Chondrocyte (in vitro differentiated cells): ENCODE data around the gene ZPR1. TPM values are rescaled to one million over a fixed set of nuclear protein-coding genes. Genes with fewer than 3 reads are reported as not detected.
"Not testable (repeated sequence)": the region's sequence is repeated elsewhere in the genome, so short reads cannot be mapped to it uniquely, and the experiment has no call there.

Experiments
- DNase-seq: peaks from one replicate; pipeline ENCODE4 v3.0.0; 2021; ENCODE audit warnings: mixed read lengths, low spot score
- H3K27ac Mint-ChIP-seq: one replicate; pipeline ENCODE4 v1.8.0; 2021; ENCODE audit warnings: mild to moderate bottlenecking, moderate library complexity, mixed read lengths; ENCODE audit not compliant: unreplicated experiment
- H3K27me3 Mint-ChIP-seq: 2 replicates; pipeline ENCODE4 v1.8.0; 2021; ENCODE audit warnings: low read depth, mixed read lengths
- H3K36me3 Mint-ChIP-seq: 2 replicates; pipeline ENCODE4 v1.8.0; 2021; ENCODE audit warnings: low read depth, mixed read lengths
- H3K4me1 Mint-ChIP-seq: 2 replicates; pipeline ENCODE4 v1.8.0; 2021; ENCODE audit warnings: low read depth, mild to moderate bottlenecking, mixed read lengths
- H3K4me3 Mint-ChIP-seq: one replicate; pipeline ENCODE4 v1.8.0; 2021; ENCODE audit warnings: mild to moderate bottlenecking, moderate library complexity, mixed read lengths; ENCODE audit not compliant: unreplicated experiment
- H3K9me3 Mint-ChIP-seq: 2 replicates; pipeline ENCODE4 v1.8.0; 2021; ENCODE audit warnings: low read depth, mixed read lengths
- total RNA-seq: library from RNA; stranded (reverse); gene quantifications from 3 replicates; pipeline ENCODE4 v1.2.1, GENCODE V29; 2021
- TF ChIP-seq, protein P1 (sequence below): fragments of 200-600 bp; sonication (generic); IDR thresholded peaks from 2 replicates; pipeline ENCODE4 v1.5.0; 2021; ENCODE audit warnings: antibody characterized with exemption, mild to moderate bottlenecking, moderate library complexity

ZPR1 gene
- total RNA-seq, 1 donor from 2014 or later: 40.0 TPM

DNA sequence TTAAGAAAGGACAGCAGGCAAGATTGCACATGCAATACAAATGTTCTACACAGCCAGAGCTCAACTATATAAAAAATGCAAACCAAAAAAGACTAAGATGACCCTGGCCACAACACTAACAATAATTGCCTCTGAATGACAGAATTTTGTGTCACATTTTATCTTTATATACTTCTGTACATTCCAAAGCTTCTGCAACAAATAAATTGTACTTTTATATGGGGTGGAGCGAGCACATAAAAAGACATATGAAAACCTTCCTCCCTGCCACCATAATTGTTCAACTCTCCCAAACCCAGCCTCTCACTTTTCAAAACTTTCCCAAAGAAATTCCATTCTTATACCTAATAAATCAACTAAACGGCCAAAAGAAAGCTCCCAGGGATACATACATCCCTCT lies 25.7 kb downstream of the ZPR1 start:
- Mint-ChIP-seq H3K4me3 (no peak overlapping the region), H3K27ac (no peak overlapping the region), H3K27me3 (no peaks in the 10 kb centered on the region), H3K9me3 (no peaks in the 10 kb centered on the region), H3K36me3 (peaks cover 39% of the 10 kb centered on the region), H3K4me1 (no peaks in the 10 kb centered on the region)
- DNase-seq: no peak
- TF ChIP-seq, protein P1, sequence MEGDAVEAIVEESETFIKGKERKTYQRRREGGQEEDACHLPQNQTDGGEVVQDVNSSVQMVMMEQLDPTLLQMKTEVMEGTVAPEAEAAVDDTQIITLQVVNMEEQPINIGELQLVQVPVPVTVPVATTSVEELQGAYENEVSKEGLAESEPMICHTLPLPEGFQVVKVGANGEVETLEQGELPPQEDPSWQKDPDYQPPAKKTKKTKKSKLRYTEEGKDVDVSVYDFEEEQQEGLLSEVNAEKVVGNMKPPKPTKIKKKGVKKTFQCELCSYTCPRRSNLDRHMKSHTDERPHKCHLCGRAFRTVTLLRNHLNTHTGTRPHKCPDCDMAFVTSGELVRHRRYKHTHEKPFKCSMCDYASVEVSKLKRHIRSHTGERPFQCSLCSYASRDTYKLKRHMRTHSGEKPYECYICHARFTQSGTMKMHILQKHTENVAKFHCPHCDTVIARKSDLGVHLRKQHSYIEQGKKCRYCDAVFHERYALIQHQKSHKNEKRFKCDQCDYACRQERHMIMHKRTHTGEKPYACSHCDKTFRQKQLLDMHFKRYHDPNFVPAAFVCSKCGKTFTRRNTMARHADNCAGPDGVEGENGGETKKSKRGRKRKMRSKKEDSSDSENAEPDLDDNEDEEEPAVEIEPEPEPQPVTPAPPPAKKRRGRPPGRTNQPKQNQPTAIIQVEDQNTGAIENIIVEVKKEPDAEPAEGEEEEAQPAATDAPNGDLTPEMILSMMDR: no peak

DNA sequence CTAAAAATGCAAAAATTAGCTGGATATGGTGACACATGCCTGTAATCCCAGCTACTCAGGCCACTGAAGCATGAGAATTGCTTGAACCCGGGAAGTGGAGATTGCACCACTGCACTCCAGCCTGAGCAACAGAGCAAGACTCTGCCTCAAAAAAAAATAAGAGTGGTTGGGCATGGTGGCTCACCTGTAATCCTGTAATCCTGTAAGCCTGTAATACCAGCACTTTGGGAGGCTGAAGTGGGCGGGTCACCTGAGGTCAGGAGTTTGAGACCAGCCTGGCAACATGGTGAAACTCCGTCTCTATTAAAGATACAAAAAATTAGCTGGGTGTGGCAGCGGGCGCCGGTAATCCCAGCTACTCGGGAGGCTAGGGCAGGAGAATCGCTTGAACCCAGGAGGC lies 31.8 kb downstream of the ZPR1 start:
- not testable (repeated sequence) for H3K27me3 Mint-ChIP-seq, H3K27ac Mint-ChIP-seq, H3K9me3 Mint-ChIP-seq, H3K4me1 Mint-ChIP-seq, DNase-seq, H3K4me3 Mint-ChIP-seq
- peaks cover 34% of the 10 kb centered on the region for H3K36me3 Mint-ChIP-seq

DNA sequence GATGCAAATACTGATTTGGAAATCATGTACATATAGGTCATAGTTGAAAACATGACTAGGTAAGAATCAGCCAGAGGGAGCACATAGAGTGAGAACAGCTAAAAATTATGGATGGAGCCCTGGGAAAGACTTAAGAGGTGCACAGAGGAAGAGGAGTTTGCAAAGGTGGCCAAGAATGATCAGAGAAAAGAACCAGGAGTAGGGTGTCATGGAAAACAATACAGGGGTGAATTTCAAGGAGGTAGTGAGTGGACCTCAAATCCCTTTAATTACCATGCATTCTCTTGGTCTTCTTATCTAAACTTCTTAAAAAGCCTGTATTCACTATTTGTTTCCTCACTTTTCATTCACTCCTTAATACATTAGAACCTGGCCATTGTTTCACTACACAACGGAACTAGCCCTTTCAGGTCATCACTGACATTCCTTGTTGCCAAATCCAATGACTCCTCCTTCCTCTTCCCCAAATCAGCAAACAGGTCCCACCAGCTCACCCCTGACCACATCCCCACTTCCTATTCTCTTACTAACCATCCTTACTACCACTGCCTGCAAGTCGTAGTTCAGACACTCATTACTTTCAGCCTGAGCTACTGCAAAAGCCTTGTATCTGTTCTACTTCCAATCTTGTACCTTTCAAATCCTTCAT lies 37.6 kb downstream of the ZPR1 start:
- TF ChIP-seq, protein P1: no peak
- H3K27me3 Mint-ChIP-seq: no peaks in the 10 kb centered on the region
- H3K9me3 Mint-ChIP-seq: no peaks in the 10 kb centered on the region
- no peak overlapping the region for H3K4me3 Mint-ChIP-seq
- H3K4me1 Mint-ChIP-seq: no peaks in the 10 kb centered on the region
- no peak overlapping the region for H3K27ac Mint-ChIP-seq
- no peak for DNase-seq
- H3K36me3 Mint-ChIP-seq: peaks cover 16% of the 10 kb centered on the region

DNA sequence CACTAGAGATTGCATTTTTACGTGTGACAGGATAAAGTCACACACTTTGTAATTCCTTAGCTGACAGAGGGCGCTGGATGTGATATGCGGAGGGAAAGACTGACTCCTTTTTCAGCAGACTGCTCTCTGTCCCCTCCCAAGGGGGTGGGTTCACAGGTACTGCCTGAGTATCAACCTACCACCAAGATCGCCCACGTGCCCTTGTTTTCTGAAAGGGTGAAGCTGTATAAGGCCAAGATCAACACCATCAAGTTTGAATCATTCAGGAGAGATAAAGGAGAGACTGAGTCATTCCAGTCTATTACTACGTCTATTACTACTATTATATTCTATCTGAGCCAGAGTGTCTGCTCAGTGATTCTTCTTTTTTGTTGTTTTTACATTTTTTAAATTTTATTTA lies 45.7 kb downstream of the ZPR1 start:
- TF ChIP-seq, protein P1: no peak
- H3K36me3 Mint-ChIP-seq: peaks cover 3% of the 10 kb centered on the region
- no peaks in the 10 kb centered on the region for H3K9me3 Mint-ChIP-seq
- DNase-seq: no peak
- no peak overlapping the region for H3K4me3 Mint-ChIP-seq
- H3K27me3 Mint-ChIP-seq: no peaks in the 10 kb centered on the region
- H3K4me1 Mint-ChIP-seq: peaks cover 25% of the 10 kb centered on the region
- H3K27ac Mint-ChIP-seq: peak overlapping the region; percentile 76

DNA sequence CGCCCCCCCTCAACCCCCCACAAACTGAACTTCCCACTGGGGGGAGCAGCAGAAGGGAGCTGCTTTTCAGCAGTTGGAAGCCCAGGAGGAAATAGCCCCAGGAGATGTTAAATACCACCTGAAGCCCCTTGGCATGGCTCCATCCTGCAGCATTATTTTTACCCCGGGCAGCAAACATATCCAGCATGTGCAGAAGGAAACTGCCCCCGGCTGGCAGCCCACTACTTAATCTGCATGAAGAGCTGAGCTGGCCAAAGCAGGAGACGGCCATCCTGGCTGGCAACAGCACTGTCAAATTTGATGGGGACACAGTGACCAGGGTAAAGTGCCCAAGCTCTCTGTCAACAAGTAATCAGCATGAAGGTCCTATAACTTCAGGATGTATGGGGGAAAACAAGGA lies 47.1 kb downstream of the ZPR1 start:
- Mint-ChIP-seq H3K4me3 (no peak overlapping the region), H3K27ac (no peak overlapping the region), H3K36me3 (no peaks in the 10 kb centered on the region), H3K4me1 (peaks cover 25% of the 10 kb centered on the region), H3K9me3 (no peaks in the 10 kb centered on the region), H3K27me3 (no peaks in the 10 kb centered on the region)
- TF ChIP-seq, protein P1: no peak
- DNase-seq: no peak

DNA sequence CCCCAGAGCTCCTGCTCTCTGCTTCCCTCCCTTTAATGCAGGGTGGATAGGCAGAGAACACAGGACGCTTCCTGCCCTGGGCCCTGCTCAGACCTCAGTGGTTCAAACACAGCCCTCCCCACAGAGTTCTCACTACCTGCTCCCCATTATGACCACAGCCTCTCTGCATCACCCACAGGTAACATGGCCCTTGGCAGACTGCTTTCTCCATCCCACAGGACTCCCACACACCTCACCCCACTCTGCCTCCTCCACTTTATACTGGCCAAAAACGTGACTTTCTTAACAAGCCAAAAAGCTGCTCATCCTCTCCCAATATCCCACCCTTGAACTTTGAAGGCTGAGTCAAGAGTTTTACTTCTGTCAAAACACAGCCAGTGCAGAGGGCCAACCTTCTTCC lies 48.8 kb downstream of the ZPR1 start:
- Mint-ChIP-seq H3K4me1 (peaks cover 24% of the 10 kb centered on the region), H3K27ac (no peak overlapping the region), H3K36me3 (no peaks in the 10 kb centered on the region), H3K9me3 (no peaks in the 10 kb centered on the region), H3K4me3 (no peak overlapping the region), H3K27me3 (no peaks in the 10 kb centered on the region)
- DNase-seq: no peak
- TF ChIP-seq, protein P1: no peak
